ENCODE data around the gene SAMD4B. TPM values are rescaled to one million over a fixed set of nuclear protein-coding genes. Genes with fewer than 3 reads are reported as not detected.
A peak's percentile ranks its signal among the peaks of the same experiment; 100 is the strongest.

Gene SAMD4B
- total RNA-seq, 1 donor from 2014 or later = 119 TPM

DNA sequence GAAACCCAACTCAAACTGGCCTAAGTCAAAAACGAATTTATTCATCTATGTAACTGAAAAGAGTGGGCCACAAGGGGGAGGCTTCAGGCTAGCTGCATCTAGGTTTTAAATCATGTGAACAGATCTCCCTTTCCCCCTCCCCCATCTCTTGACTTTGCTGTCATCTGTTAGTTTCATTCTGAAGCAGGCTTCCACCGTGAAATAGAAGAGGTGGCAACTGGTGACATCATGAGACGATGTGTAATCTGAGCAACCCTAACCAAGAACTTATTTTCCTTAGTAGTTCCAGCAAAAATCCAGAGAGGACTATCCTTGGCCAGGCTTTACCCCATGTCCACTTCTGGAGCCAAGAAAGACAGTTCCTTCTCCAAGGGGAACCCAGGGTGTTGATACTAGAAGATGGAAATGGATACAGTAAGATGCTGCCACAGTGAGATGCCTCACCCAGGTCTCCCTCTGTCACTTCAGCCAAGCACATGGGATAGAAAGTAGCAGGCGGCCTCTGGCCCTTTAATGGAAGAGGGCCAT, 9.4 kb downstream of the SAMD4B start:
- TF ChIP-seq, protein P1, sequence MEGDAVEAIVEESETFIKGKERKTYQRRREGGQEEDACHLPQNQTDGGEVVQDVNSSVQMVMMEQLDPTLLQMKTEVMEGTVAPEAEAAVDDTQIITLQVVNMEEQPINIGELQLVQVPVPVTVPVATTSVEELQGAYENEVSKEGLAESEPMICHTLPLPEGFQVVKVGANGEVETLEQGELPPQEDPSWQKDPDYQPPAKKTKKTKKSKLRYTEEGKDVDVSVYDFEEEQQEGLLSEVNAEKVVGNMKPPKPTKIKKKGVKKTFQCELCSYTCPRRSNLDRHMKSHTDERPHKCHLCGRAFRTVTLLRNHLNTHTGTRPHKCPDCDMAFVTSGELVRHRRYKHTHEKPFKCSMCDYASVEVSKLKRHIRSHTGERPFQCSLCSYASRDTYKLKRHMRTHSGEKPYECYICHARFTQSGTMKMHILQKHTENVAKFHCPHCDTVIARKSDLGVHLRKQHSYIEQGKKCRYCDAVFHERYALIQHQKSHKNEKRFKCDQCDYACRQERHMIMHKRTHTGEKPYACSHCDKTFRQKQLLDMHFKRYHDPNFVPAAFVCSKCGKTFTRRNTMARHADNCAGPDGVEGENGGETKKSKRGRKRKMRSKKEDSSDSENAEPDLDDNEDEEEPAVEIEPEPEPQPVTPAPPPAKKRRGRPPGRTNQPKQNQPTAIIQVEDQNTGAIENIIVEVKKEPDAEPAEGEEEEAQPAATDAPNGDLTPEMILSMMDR (IDR thresholded peaks at IDR 0.05; ENCODE audit: partially characterized antibody, unreplicated experiment) = no peak
- DNase-seq = no peak
- Mint-ChIP-seq H3K27ac (ENCODE audit: unreplicated experiment) (no peak overlapping the region), H3K4me1 (ENCODE audit: low read depth, unreplicated experiment) (peaks cover 19% of the 10 kb centered on the region), H3K36me3 (ENCODE audit: unreplicated experiment) (peaks cover 5% of the 10 kb centered on the region), H3K9me3 (ENCODE audit: unreplicated experiment) (no peaks in the 10 kb centered on the region), H3K27me3 (ENCODE audit: unreplicated experiment) (no peaks in the 10 kb centered on the region), H3K4me3 (ENCODE audit: unreplicated experiment) (peak overlapping the region; percentile 14)

DNA sequence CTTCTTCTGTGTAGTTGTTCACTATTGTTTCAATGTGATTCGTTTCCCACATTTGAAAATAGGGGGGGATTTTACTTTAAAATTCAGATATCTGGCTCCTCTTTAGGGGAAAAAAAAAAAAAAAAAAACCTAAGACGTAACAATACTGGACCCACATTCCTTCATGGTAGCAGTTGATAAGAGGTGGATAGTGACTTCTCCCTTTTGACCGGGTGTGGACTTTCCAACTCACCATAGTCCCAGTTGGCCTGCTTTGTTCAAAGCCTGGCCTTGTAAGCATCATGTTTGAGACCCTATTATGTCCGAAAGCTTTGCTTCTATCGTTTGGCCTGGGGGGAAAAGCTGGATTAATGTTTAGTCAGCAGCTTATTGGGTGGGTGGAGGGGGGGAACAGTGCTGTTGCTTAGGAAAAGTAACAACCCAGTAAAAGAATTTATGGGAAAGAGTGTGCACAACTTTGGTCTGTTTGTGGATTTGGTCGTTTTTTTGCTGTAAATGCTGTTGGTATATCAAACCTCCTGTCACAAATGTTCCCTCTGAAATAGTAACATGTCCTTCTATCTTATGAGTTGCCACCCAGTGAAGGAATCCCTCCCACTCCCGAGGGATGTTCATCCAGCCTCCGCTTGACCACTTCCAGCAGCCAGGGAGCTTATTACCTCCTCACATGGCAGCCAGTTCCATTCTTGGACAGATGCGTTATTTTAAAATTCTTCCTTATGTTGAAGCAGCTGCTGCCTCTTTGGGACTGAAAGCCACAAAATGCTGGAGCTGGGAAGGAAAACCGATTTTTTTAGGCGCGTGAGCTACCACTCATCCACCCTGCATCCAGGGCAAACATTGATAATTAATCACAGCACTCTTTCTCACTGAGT, 10.4 kb downstream of the SAMD4B start:
- Mint-ChIP-seq H3K36me3 (ENCODE audit: unreplicated experiment) (peaks cover 5% of the 10 kb centered on the region), H3K4me1 (ENCODE audit: low read depth, unreplicated experiment) (peaks cover 16% of the 10 kb centered on the region), H3K27ac (ENCODE audit: unreplicated experiment) (peak overlapping the region; percentile 3), H3K4me3 (ENCODE audit: unreplicated experiment) (peak overlapping the region; percentile 43), H3K27me3 (ENCODE audit: unreplicated experiment) (no peaks in the 10 kb centered on the region), H3K9me3 (ENCODE audit: unreplicated experiment) (no peaks in the 10 kb centered on the region)
- no peak for DNase-seq
- TF ChIP-seq, protein P1 (IDR thresholded peaks at IDR 0.05; ENCODE audit: partially characterized antibody, unreplicated experiment) = no peak

DNA sequence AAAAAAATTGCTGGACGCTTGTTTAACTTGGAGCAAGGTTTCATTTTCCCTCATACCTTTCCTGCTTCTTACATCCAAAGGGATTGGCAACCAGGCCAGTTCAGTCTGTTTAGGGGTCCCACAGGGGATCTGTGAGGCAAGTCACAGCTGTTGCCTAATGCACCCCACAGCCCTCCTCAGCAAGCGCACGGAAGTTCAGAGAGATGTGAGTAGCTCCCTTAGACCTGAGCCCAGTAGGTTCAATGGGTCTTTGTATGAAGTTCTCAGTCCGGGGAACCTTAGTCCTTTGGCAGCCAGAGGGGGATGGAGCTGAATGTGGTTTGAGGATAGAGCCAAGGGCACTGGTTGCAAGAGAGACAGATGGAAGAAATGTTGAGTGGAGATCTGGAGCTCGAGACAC, 13.0 kb downstream of the SAMD4B start:
- TF ChIP-seq, protein P1 (IDR thresholded peaks at IDR 0.05; ENCODE audit: partially characterized antibody, unreplicated experiment) = no peak
- H3K36me3 Mint-ChIP-seq (ENCODE audit: unreplicated experiment) = peaks cover 5% of the 10 kb centered on the region
- H3K27me3 Mint-ChIP-seq (ENCODE audit: unreplicated experiment) = no peaks in the 10 kb centered on the region
- no peak for DNase-seq
- H3K9me3 Mint-ChIP-seq (ENCODE audit: unreplicated experiment) = peaks cover under 1% of the 10 kb centered on the region
- peaks cover 5% of the 10 kb centered on the region for H3K4me1 Mint-ChIP-seq (ENCODE audit: low read depth, unreplicated experiment)
- H3K4me3 Mint-ChIP-seq (ENCODE audit: unreplicated experiment) = no peak overlapping the region
- no peak overlapping the region for H3K27ac Mint-ChIP-seq (ENCODE audit: unreplicated experiment)

DNA sequence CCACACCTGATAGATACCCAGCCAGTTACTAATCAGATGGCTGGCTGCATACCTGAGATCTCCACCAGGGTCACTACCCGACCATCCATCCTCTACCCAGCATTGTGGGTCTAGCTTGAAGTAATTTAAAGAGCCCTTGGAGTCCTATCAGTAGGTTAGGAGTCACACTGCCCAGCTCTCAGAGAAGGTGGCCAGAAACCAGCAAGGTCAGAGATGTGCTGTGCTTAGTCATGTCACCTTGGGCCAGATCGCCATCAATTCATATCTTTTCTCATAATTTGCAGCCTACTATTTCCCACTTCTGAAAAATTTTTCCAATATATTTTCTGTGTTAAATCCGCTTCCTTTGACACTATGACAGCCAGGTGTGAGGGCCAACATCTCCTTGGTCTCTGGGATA, 13.9 kb downstream of the SAMD4B start:
- peaks cover 1% of the 10 kb centered on the region for H3K9me3 Mint-ChIP-seq (ENCODE audit: unreplicated experiment)
- no peak overlapping the region for H3K4me3 Mint-ChIP-seq (ENCODE audit: unreplicated experiment)
- peaks cover 5% of the 10 kb centered on the region for H3K36me3 Mint-ChIP-seq (ENCODE audit: unreplicated experiment)
- H3K4me1 Mint-ChIP-seq (ENCODE audit: low read depth, unreplicated experiment) = peaks cover 5% of the 10 kb centered on the region
- no peak for DNase-seq
- no peaks in the 10 kb centered on the region for H3K27me3 Mint-ChIP-seq (ENCODE audit: unreplicated experiment)
- TF ChIP-seq, protein P1 (IDR thresholded peaks at IDR 0.05; ENCODE audit: partially characterized antibody, unreplicated experiment) = no peak
- no peak overlapping the region for H3K27ac Mint-ChIP-seq (ENCODE audit: unreplicated experiment)

DNA sequence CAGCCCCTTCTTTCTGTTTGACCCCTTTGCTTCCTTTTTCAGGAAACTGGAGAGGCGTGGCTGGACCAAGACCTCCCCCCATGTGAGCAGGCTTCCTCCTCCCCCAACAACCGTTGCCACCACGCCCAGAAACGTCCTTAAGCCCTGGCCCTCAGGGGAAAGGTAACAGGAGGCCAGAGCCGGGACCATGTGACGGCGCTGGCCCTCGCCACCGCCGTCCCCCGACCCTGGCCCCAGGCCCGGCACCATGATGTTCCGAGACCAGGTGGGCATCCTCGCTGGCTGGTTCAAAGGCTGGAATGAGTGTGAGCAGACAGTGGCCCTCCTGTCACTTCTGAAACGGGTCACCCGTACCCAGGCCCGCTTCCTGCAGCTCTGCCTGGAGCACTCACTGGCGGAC, 14.4 kb downstream of the SAMD4B start:
- H3K4me3 Mint-ChIP-seq (ENCODE audit: unreplicated experiment) = no peak overlapping the region
- H3K27ac Mint-ChIP-seq (ENCODE audit: unreplicated experiment) = no peak overlapping the region
- H3K36me3 Mint-ChIP-seq (ENCODE audit: unreplicated experiment) = peaks cover 5% of the 10 kb centered on the region
- no peak for DNase-seq
- H3K27me3 Mint-ChIP-seq (ENCODE audit: unreplicated experiment) = no peaks in the 10 kb centered on the region
- TF ChIP-seq, protein P1 (IDR thresholded peaks at IDR 0.05; ENCODE audit: partially characterized antibody, unreplicated experiment) = no peak
- H3K4me1 Mint-ChIP-seq (ENCODE audit: low read depth, unreplicated experiment) = peaks cover 5% of the 10 kb centered on the region
- H3K9me3 Mint-ChIP-seq (ENCODE audit: unreplicated experiment) = peaks cover 1% of the 10 kb centered on the region

All from glutamatergic neuron (in vitro differentiated cells).